OCI-LY3 (cell line): ENCODE results near the gene RAB36.

Source experiments
- H2AFZ ChIP-seq: fragments of 200-600, 300-600 bp; shearing (Covaris generic); 2 replicates; pipeline ENCODE4 v1.6.0; 2014; ENCODE audit warnings: antibody characterized with exemption, low read depth, low read length
- H3K27ac ChIP-seq: fragments of 200-600, 300-600 bp; sonication (generic); 2 replicates; pipeline ENCODE4 v1.5.1; 2014; ENCODE audit warnings: mild to moderate bottlenecking, low read length, moderate library complexity, mixed read lengths
- H3K27me3 ChIP-seq: fragments of 200-600, 300-600 bp; sonication (generic); 2 replicates; pipeline ENCODE4 v1.6.1; 2014; ENCODE audit warnings: low read depth, low read length, mixed read lengths
- H3K36me3 ChIP-seq: fragments of 200-600, 300-600 bp; sonication (generic); replicated peaks from 2 replicates; pipeline ENCODE3; 2014; ENCODE audit warnings: low read depth, low read length, mixed read lengths
- H3K4me1 ChIP-seq: fragments of 300-600, 200-600 bp; sonication (generic); 2 replicates; pipeline ENCODE4 v1.6.1; 2014; ENCODE audit warnings: low read length, mixed read lengths
- H3K4me2 ChIP-seq: fragments of 200-600, 300-600 bp; sonication (generic); 2 replicates; pipeline ENCODE4 v1.6.1; 2014; ENCODE audit warnings: low read length, mixed read lengths
- H3K4me3 ChIP-seq: fragments of 300-600, 200-600 bp; sonication (generic); 2 replicates; pipeline ENCODE4 v1.5.1; 2014; ENCODE audit warnings: antibody characterized with exemption, mild to moderate bottlenecking, low read length, moderate library complexity
- H3K79me2 ChIP-seq: fragments of 300-600, 200-600 bp; shearing (Covaris generic); 2 replicates; pipeline ENCODE4 v1.6.1; 2014; ENCODE audit warnings: mild to moderate bottlenecking, low read length, mixed read lengths
- H3K9ac ChIP-seq: fragments of 300-600, 200-600 bp; shearing (Covaris generic); 2 replicates; pipeline ENCODE4 v1.6.0; 2014; ENCODE audit warnings: mild to moderate bottlenecking, low read length, moderate library complexity
- H3K9me3 ChIP-seq: fragments of 200-600, 300-600 bp; shearing (Covaris generic); 2 replicates; pipeline ENCODE4 v1.6.1; 2014; ENCODE audit warnings: low read length, mixed read lengths; ENCODE audit not compliant: insufficient read depth
- H4K20me1 ChIP-seq: fragments of 200-600, 300-600 bp; sonication (generic); 2 replicates; pipeline ENCODE4 v1.6.1; 2016; ENCODE audit warnings: low read length, mixed read lengths; ENCODE audit not compliant: insufficient read depth
- EZH2phosphoT487 ChIP-seq: fragments of 200-600 bp; shearing (Covaris generic); IDR thresholded peaks from 2 replicates; pipeline ENCODE4 v1.6.1; 2018; ENCODE audit warnings: antibody characterized with exemption, mixed run types, low read depth
- TF ChIP-seq, protein P1 (sequence below): fragments of 200-600, 300-600 bp; sonication (generic); IDR thresholded peaks from 2 replicates; pipeline ENCODE4 v1.5.1; 2014; ENCODE audit warnings: antibody characterized with exemption, low read length, low read depth

The RAB36 gene

GRCh38 chr22:23113067-23113846 is 32.0 kb upstream of the RAB36 start:
- Histone ChIP-seq H3K27ac (no peak overlapping the region), H3K4me2 (no peak overlapping the region)

DNA sequence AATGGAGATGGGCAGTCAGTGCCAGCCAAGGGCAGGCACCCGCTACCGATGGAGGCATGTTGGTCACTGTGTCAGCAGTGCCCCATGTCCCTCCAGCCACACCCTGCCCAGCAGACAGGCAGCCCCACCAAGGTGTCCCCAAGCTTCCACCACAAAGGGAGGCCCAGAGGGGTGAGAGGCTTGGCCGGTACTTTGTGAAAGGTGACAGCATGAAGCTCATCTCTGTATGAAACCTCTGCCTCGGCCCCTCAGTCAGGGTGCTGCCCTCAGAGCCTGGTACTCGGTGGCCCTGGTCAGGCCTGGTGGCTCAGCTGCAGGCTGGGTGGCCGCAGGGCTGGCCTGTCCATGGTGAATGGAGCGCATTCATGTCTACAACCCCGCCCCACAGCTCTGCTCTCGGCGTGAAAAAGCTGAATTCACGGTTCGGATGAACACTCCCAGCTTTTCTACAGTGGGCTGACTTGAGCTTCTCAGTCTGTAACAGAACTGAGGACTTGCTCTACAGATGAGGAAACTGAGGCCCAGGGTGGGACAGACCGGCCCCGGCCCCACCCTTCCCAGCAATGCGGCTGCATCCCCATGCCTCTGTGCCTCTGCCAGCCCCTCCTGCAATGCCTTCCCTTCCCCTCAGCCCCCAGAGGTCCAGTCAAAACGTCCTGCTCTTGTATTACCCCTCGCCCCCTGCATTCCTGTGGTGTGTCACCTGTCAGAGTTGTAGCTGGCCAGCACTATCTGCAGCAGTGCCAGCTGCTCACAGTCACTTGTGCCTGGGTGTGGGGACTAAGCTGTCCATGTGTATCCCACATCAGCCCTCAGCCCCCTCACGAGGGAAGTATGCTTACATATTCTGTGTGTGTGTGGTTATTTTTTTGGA is 31.2 kb upstream of the RAB36 start:
- Histone ChIP-seq H4K20me1 (peaks cover 71% of the 10 kb centered on the region), H3K9ac (no peak overlapping the region), H3K4me2 (no peak overlapping the region)

More at GRCh38 chr22:23113067-23113846, 32.0 kb upstream of the RAB36 start:
- no peaks in the 10 kb centered on the region for H3K4me1 ChIP-seq
- H3K4me3 ChIP-seq, result no peak overlapping the region
- H3K36me3 ChIP-seq, result peaks cover 12% of the 10 kb centered on the region
- no peaks in the 10 kb centered on the region for H3K27me3 ChIP-seq
- H3K79me2 ChIP-seq, result no peaks in the 10 kb centered on the region
- H4K20me1 ChIP-seq, result peaks cover 73% of the 10 kb centered on the region
- TF ChIP-seq, protein P1, sequence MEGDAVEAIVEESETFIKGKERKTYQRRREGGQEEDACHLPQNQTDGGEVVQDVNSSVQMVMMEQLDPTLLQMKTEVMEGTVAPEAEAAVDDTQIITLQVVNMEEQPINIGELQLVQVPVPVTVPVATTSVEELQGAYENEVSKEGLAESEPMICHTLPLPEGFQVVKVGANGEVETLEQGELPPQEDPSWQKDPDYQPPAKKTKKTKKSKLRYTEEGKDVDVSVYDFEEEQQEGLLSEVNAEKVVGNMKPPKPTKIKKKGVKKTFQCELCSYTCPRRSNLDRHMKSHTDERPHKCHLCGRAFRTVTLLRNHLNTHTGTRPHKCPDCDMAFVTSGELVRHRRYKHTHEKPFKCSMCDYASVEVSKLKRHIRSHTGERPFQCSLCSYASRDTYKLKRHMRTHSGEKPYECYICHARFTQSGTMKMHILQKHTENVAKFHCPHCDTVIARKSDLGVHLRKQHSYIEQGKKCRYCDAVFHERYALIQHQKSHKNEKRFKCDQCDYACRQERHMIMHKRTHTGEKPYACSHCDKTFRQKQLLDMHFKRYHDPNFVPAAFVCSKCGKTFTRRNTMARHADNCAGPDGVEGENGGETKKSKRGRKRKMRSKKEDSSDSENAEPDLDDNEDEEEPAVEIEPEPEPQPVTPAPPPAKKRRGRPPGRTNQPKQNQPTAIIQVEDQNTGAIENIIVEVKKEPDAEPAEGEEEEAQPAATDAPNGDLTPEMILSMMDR, result no peak
- TF ChIP-seq EZH2phosphoT487, result no peak
- H3K9me3 ChIP-seq, result no peaks in the 10 kb centered on the region
- H2AFZ ChIP-seq, result no peak overlapping the region
- no peak overlapping the region for H3K9ac ChIP-seq

DNA sequence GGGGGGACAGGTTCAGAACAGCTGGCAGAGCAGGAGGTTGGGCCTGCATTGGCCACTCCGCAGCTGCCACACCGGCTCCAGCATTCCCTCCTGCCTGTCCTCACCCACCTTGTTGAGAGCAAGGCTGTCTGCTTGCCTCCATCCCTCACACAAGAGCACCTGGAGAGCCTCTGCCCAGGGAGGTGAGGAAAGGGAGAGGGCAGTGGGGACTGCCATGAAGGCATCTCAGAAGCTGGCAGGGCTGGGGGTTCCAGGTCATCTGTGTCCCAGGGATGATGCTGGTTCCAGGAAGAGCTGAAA is 30.6 kb upstream of the RAB36 start:
- TF ChIP-seq, protein P1, result no peak
- TF ChIP-seq EZH2phosphoT487, result no peak
- Histone ChIP-seq H4K20me1 (peaks cover 65% of the 10 kb centered on the region), H3K27me3 (no peaks in the 10 kb centered on the region), H3K36me3 (peaks cover 6% of the 10 kb centered on the region), H3K4me1 (peaks cover 11% of the 10 kb centered on the region), H3K79me2 (no peaks in the 10 kb centered on the region), H3K27ac (no peak overlapping the region), H3K9ac (no peak overlapping the region), H2AFZ (no peak overlapping the region), H3K4me2 (no peak overlapping the region), H3K4me3 (no peak overlapping the region), H3K9me3 (no peaks in the 10 kb centered on the region)

More for the DNA sequence above, 31.2 kb upstream of the RAB36 start:
- Histone ChIP-seq H3K79me2 (no peaks in the 10 kb centered on the region), H3K9me3 (no peaks in the 10 kb centered on the region), H3K27ac (no peak overlapping the region), H3K36me3 (peaks cover 6% of the 10 kb centered on the region), H2AFZ (no peak overlapping the region), H3K4me1 (peaks cover 5% of the 10 kb centered on the region), H3K27me3 (no peaks in the 10 kb centered on the region), H3K4me3 (no peak overlapping the region)
- TF ChIP-seq EZH2phosphoT487, result no peak
- TF ChIP-seq, protein P1, result no peak

DNA sequence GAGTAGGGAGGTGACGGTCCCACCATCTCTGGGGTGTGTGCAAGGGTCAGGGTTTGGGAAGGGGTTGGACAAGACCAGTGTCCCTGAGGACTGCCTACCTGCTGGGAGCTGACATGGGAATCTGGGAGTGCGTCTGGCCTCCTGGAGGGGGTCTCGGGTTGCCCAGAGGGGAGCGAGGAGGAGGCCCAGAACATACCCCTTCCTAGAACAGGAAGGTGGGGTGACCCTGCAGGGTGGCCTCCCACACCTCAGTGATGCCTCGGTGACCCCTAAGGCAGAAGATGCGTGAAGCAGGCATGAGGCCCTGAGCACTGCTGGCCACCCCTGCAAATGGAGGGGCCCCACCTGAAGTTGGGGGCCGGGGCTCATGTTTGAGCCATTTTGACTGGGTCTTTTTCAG is 29.9 kb upstream of the RAB36 start:
- no peak overlapping the region for H3K9ac ChIP-seq
- no peaks in the 10 kb centered on the region for H3K9me3 ChIP-seq
- no peak overlapping the region for H3K27ac ChIP-seq
- TF ChIP-seq EZH2phosphoT487, result no peak
- TF ChIP-seq, protein P1, result no peak
- no peak overlapping the region for H3K4me2 ChIP-seq
- no peak overlapping the region for H3K4me3 ChIP-seq
- no peaks in the 10 kb centered on the region for H3K27me3 ChIP-seq
- no peaks in the 10 kb centered on the region for H3K79me2 ChIP-seq
- peaks cover 6% of the 10 kb centered on the region for H3K36me3 ChIP-seq
- no peak overlapping the region for H2AFZ ChIP-seq
- H4K20me1 ChIP-seq, result peaks cover 58% of the 10 kb centered on the region
- H3K4me1 ChIP-seq, result peaks cover 15% of the 10 kb centered on the region
